Renal pelvis (tissue), 12 donors: ENCODE data around the gene NUDT13. TPM values are rescaled to one million over a fixed set of nuclear protein-coding genes. Genes with fewer than 3 reads are reported as not detected.

ENCODE experiments used
- DNase-seq: peaks from one replicate; pipeline ENCODE4 v3.0.0-alpha.2; 2013
- long read RNA-seq, 16 experiments: transcript quantifications; one replicate each; lab custom pipeline, GENCODE V29; 2026
- polyA plus RNA-seq, 3 donors: library from polyadenylated mRNA; unstranded; fragments of 120-200 nt; gene quantifications; one replicate each; pipeline ENCODE4 v1.2.1, GENCODE V29; 2013; ENCODE audit not compliant: insufficient read length in 3 of 3

NUDT13 gene
- 10 to 100 TPM in 1 of 3 donors, 1 to 10 TPM in 2; 4.1 to 10.4 (median 9.1) TPM for polyA plus RNA-seq
- long read RNA-seq, donor 1, partial matches to known transcripts: 0 of 2 reads
- long read RNA-seq, donor 1, other reads (novel, unspliced or antisense): 0 of 2 reads
- long read RNA-seq, donor 2, partial matches to known transcripts: 0 of 2 reads
- long read RNA-seq, donor 2, other reads (novel, unspliced or antisense): 0 of 2 reads
- long read RNA-seq, donor 3: 0 reads
- long read RNA-seq, donor 4, partial matches to known transcripts: 22 of 35 reads
- long read RNA-seq, donor 4, other reads (novel, unspliced or antisense): 11 of 35 reads
- long read RNA-seq, donor 5, partial matches to known transcripts: 0 of 1 reads
- long read RNA-seq, donor 5, other reads (novel, unspliced or antisense): 0 of 1 reads
- long read RNA-seq, donor 6: 0 reads
- long read RNA-seq, donor 7, partial matches to known transcripts: 0 of 1 reads
- long read RNA-seq, donor 7, other reads (novel, unspliced or antisense): 0 of 1 reads
- long read RNA-seq, donor 8: 0 reads
- long read RNA-seq, donor 9, partial matches to known transcripts: 0 of 1 reads
- long read RNA-seq, donor 9, other reads (novel, unspliced or antisense): 0 of 1 reads
- long read RNA-seq, donor 10: 0 reads
- long read RNA-seq, donor 11: 0 reads
- long read RNA-seq, donor 12, partial matches to known transcripts: 56 of 56 reads
- long read RNA-seq, donor 12, other reads (novel, unspliced or antisense): 0 of 56 reads
- long read RNA-seq, donor 13: 0 reads
- long read RNA-seq, donor 14: 0 reads
- long read RNA-seq, donor 15, partial matches to known transcripts: 42 of 42 reads
- long read RNA-seq, donor 15, other reads (novel, unspliced or antisense): 0 of 42 reads
- long read RNA-seq, donor 16, partial matches to known transcripts: 0 of 1 reads
- long read RNA-seq, donor 16, other reads (novel, unspliced or antisense): 0 of 1 reads

GRCh38 chr10:73110345-73110849 is at the start of gene NUDT13:
TSS of gene NUDT13 (plus strand) at chr10:73110455. CDS start at chr10:73114366, 3,911 bp downstream.
- DNase-seq: peak; percentile 87

DNA sequence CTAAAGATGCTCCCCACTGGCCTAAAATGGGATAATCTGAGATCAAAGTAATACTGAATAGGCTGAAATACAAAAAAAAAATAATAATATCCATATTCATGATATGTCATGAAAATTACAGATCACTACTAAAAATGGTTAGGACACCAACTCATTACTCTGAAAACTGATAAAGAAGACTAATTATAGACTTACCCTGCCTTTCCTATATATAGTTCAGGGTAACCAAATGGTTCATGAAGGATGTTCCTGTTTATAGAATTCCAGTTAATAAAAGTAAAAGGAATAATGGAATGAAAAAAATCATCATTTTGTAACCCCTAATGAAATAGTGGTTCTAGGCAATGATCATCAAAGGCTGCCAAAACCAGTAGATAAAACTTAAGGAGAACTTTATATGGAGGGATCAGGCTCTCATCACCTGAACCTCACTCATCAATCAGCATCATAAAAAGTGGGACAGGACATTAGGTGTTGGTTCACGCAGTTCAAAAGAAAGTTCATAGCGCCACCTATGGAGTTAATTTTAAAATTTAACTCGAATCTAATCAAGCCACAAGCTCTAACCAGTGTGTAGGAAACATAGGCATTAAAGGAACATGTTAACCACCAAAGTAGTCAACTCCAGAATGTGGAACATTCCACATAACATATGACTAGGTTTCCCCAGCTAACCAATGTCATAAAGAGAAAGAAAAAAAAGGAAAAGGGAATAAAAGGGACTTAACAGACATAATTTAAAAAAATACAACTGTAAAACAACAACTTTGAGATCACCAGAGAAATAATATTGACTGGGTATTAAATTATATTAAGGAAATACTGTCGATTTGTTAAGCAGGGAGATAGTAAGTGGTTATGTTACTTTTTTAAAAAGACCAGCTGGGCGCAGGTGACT is 49.3 kb upstream of the NUDT13 start:
- DNase-seq: peak; percentile 43

- no peak for DNase-seq
These were observed 48.5 kb upstream of the NUDT13 start for GRCh38 chr10:73061743-73062142.

GRCh38 chr10:73065441-73065840 is 44.8 kb upstream of the NUDT13 start:
- no peak for DNase-seq

DNA sequence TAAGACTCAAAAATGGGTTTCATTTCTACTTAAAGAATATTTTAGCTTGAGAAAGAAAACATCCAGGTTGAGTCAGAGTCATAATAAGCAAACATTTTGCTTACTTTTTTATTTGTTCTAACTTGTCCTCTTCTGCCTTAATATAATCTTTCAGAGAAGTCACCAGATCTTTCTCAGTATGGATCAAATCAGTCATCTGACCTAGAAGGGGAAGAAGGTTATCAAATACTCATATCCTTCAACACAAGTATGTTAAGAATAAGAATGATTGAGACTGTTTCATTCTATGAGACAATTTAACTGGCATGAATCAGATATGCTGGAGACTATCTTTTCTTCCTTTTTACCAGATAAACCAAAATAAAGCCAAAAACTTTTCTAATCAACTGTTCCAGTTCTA is 36.6 kb upstream of the NUDT13 start:
- no peak for DNase-seq

DNA sequence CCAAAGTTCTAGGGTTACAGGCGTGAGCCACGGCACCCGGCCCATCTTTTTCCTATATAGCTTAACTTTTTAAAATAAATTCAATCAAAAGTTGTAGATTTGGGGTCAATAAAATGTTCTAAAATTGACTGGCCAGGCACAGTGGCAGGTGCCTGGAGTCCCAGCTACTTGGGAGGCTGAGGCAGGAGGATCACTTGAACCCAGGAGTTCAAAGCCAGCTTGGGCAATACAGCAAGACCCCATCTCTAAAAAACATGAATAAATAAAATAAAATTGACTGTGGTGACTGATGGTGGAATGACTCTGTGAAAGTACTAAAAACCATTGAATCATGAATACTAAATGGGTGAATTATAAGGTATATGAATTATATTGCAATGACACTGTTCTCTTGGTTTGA is 34.4 kb upstream of the NUDT13 start:
- no peak for DNase-seq

DNA sequence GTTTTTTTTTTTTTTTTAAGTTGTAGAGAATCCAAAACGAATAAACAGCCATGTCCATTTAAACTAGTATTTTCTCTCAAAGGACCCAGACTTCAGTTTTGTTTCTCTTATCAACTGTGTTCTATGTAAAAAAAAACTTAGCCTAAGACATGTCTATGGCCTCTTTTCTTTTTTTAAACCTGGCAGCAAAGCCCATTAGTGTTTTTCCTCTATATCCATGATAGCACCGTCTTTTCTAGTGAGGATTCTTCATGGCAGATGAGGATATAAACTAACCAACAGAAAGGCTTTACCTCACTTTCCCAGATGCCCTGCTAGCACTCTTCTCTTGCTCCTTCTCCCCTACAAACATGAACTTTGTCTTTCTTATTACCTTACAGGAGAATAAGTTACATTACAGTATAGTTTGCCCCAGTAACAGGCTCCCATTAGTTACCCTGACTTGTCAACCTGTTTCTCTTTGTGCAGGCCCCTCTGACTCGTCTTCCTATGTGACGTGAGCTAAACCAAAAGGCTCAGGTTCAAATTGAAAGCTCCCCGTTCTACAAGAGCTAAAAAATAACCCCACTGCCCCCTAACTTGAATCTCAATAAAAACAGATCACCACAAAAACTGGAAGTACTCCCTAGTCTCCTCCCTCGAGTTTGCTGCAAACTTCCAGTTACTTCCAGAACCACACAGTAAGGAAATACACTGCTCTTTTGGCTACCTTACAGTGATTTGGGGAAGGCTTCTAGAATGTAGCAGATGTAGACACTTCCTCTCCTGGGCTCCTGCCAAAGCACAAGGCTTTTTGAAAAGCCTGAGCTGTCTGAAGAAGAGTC is 33.7 kb upstream of the NUDT13 start:
- DNase-seq: no peak

- DNase-seq: no peak
These were observed 30.3 kb upstream of the NUDT13 start for GRCh38 chr10:73079779-73080541.

- DNase-seq: no peak
These were observed 27.0 kb upstream of the NUDT13 start for GRCh38 chr10:73083221-73083620.

DNA sequence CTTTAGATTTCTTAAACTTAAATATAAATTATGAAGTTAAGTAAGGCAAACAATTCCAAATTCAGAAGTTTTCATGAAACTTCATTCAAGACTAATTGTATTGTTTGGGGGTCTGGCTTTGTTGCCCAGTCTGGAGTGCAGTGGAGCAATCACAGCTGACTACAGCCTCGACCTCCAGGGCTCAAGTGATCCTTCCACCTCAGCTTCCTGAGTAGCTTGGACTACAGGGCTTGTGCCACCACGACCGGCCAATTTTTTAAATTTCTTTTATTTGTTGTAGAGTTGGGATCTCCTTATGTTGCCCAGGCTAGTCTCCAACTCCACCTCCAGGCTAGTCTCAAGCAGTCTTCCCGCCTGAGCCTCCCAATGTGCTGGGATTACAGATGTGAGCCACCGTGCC is 26.0 kb upstream of the NUDT13 start:
- no peak for DNase-seq

GRCh38 chr10:73086816-73087215 is 23.4 kb upstream of the NUDT13 start:
- no peak for DNase-seq

DNA sequence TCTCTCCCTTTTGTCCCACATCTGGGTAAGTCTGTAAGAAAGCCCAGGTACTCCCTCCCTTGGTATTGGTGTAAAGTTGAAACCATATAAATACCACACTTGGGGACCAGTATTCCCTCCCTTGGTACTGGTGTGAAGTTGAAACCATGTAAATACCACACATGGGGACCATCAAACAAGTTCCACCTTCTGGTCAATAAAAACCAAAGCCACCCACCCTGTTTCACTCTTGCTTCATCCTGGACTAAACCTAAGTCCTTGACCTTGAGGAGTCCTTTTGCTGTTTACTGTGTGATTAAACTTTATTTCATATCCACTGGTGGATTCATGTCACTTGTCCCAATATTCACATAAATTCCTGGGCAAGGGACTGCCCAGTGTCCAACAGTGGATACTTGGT is 22.0 kb upstream of the NUDT13 start:
- DNase-seq: no peak

DNA sequence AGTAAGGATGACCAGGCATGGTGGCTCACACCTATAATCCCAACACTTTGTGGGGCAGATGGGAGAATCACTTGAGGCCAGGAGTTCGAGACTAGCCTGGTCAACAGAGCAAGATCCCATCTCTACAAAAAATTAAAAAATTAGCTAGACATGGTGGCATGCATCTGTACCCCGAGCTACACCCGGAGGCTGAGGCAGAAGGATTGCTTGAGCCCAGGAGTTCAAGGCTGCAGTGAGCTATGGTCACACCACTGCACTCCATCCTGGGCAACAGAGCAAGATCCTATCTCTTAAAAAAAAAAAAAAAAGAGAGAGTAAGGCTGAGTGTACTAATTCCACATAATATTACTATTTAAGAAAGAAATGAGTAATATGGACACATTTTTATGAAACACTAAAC is 17.4 kb upstream of the NUDT13 start:
- DNase-seq: no peak

- DNase-seq: no peak
These were observed 16.1 kb upstream of the NUDT13 start for GRCh38 chr10:73093922-73094850.

DNA sequence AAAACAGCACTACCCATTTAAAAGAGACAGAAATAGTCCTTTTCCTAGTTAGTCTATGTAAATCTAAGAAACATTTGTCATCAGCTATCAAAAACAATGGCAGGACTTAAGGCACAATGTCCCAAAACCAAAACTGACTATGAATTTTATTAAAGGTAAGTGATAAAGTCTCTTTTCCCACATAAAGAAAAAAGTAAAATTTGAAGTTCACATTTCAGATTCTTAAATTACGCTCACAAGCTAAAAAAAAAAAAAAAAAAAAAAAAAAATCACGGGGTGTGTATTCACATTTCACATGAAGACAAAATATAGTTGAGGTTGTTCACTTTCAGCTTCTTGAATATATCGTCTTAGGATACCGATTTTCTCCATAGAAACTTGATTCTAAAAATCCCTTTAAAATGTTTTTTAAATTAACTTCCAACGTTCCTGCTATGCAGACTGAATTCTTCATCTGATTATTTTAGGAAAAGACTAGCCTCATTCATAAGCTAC is 15.2 kb upstream of the NUDT13 start:
- DNase-seq: no peak

- peak; percentile 81 for DNase-seq
These were observed 14.7 kb upstream of the NUDT13 start for GRCh38 chr10:73095481-73096021.

GRCh38 chr10:73096041-73096448 is 14.2 kb upstream of the NUDT13 start:
- peak; percentile 64 for DNase-seq
